ENCODE results near the gene DSC1. TPM values are rescaled to one million over a fixed set of nuclear protein-coding genes. Genes with fewer than 3 reads are reported as not detected.

Gene DSC1
- total RNA-seq, 1 experiment from 2014 or later: not detected

- H3K27ac Mint-ChIP-seq: no peak overlapping the region
- H3K4me1 Mint-ChIP-seq: peaks cover 11% of the 10 kb centered on the region
- POLR2A ChIA-PET: no interaction called here
- H3K27me3 Mint-ChIP-seq (ENCODE audit: low read depth): no peaks in the 10 kb centered on the region
- no peaks in the 10 kb centered on the region for H3K9me3 Mint-ChIP-seq
- TF ChIP-seq ETV6 (CRISPR knock-in tag; IDR thresholded peaks at IDR 0.05) (no peak), NR2C2 (CRISPR knock-in tag; IDR thresholded peaks at IDR 0.05) (no peak), ELF4 (CRISPR knock-in tag; IDR thresholded peaks at IDR 0.05; ENCODE audit: low read depth) (no peak), ZNF121 (CRISPR knock-in tag; IDR thresholded peaks at IDR 0.05) (no peak), GRHL2 (CRISPR knock-in tag; IDR thresholded peaks at IDR 0.05; ENCODE audit: insufficient replicate concordance, severe bottlenecking) (no peak), ATF2 (CRISPR knock-in tag; IDR thresholded peaks at IDR 0.05; ENCODE audit: borderline replicate concordance, low read depth) (no peak)
- TF ChIP-seq, protein P1, sequence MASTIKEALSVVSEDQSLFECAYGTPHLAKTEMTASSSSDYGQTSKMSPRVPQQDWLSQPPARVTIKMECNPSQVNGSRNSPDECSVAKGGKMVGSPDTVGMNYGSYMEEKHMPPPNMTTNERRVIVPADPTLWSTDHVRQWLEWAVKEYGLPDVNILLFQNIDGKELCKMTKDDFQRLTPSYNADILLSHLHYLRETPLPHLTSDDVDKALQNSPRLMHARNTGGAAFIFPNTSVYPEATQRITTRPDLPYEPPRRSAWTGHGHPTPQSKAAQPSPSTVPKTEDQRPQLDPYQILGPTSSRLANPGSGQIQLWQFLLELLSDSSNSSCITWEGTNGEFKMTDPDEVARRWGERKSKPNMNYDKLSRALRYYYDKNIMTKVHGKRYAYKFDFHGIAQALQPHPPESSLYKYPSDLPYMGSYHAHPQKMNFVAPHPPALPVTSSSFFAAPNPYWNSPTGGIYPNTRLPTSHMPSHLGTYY (CRISPR knock-in tag; IDR thresholded peaks at IDR 0.05): no peak
- H3K4me3 Mint-ChIP-seq: no peak overlapping the region
- ATAC-seq (no peak), DNase-seq (ENCODE audit: low spot score) (no peak)
- H3K36me3 Mint-ChIP-seq: no peaks in the 10 kb centered on the region
- CTCF ChIA-PET: no interaction called here
Measured at GRCh38 chr18:31154181-31154580, 8.5 kb downstream of the DSC1 start.

DNA sequence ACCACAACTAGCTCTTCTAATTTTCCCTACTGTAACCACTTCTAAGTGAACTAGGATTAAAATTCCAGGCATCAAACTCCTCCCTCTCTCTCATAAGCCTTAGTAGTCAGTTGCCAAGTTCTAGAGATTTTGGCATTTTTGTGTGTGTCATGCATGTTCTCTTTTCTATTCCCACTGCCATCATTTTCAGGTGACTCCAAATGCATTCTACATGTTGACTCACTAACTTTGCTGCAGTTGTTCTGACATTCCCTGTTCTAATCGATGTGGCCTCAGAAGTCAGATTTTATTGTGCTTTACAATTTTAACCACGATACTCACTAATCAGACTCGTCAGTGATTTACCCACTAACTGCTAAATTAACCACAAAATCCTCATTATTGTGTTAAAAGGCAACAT lies 13.3 kb downstream of the DSC1 start:
- no peak overlapping the region for H3K4me3 Mint-ChIP-seq
- H3K27me3 Mint-ChIP-seq (ENCODE audit: low read depth): no peaks in the 10 kb centered on the region
- no peaks in the 10 kb centered on the region for H3K4me1 Mint-ChIP-seq
- ChIA-PET POLR2A (no interaction called here), CTCF (no interaction called here)
- peaks cover 7% of the 10 kb centered on the region for H3K9me3 Mint-ChIP-seq
- no peak overlapping the region for H3K27ac Mint-ChIP-seq
- no peaks in the 10 kb centered on the region for H3K36me3 Mint-ChIP-seq
- ATAC-seq (no peak), DNase-seq (ENCODE audit: low spot score) (no peak)
- TF ChIP-seq GRHL2 (CRISPR knock-in tag; IDR thresholded peaks at IDR 0.05; ENCODE audit: insufficient replicate concordance, severe bottlenecking) (no peak), JUN (CRISPR knock-in tag; IDR thresholded peaks at IDR 0.05) (no peak), ZNF317 (CRISPR knock-in tag; IDR thresholded peaks at IDR 0.05; ENCODE audit: borderline replicate concordance, low read depth) (no peak), MXD4 (CRISPR knock-in tag; IDR thresholded peaks at IDR 0.05; ENCODE audit: borderline replicate concordance) (no peak), ZNF219 (CRISPR knock-in tag; IDR thresholded peaks at IDR 0.05; ENCODE audit: borderline replicate concordance) (no peak), TEAD4 (CRISPR knock-in tag; IDR thresholded peaks at IDR 0.05) (no peak), SMAD3 (CRISPR knock-in tag; IDR thresholded peaks at IDR 0.05; ENCODE audit: borderline replicate concordance) (no peak)
- TF ChIP-seq, protein P2, sequence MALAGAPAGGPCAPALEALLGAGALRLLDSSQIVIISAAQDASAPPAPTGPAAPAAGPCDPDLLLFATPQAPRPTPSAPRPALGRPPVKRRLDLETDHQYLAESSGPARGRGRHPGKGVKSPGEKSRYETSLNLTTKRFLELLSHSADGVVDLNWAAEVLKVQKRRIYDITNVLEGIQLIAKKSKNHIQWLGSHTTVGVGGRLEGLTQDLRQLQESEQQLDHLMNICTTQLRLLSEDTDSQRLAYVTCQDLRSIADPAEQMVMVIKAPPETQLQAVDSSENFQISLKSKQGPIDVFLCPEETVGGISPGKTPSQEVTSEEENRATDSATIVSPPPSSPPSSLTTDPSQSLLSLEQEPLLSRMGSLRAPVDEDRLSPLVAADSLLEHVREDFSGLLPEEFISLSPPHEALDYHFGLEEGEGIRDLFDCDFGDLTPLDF (CRISPR knock-in tag; IDR thresholded peaks at IDR 0.05): no peak
- TF ChIP-seq, protein P1 (CRISPR knock-in tag; IDR thresholded peaks at IDR 0.05): no peak

GRCh38 chr18:31148600-31148999 lies 14.1 kb downstream of the DSC1 start:
- CTCF ChIA-PET: no interaction called here
- ATAC-seq (no peak), DNase-seq (ENCODE audit: low spot score) (no peak)
- Mint-ChIP-seq H3K9me3 (peaks cover 7% of the 10 kb centered on the region), H3K27ac (no peak overlapping the region), H3K27me3 (ENCODE audit: low read depth) (no peaks in the 10 kb centered on the region), H3K4me3 (no peak overlapping the region), H3K4me1 (no peaks in the 10 kb centered on the region), H3K36me3 (no peaks in the 10 kb centered on the region)
- POLR2A ChIA-PET: no interaction called here
- no peak for TF ChIP-seq ZNF219 (CRISPR knock-in tag; IDR thresholded peaks at IDR 0.05; ENCODE audit: borderline replicate concordance)
- TF ChIP-seq, protein P3, sequence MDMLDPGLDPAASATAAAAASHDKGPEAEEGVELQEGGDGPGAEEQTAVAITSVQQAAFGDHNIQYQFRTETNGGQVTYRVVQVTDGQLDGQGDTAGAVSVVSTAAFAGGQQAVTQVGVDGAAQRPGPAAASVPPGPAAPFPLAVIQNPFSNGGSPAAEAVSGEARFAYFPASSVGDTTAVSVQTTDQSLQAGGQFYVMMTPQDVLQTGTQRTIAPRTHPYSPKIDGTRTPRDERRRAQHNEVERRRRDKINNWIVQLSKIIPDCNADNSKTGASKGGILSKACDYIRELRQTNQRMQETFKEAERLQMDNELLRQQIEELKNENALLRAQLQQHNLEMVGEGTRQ (CRISPR knock-in tag; IDR thresholded peaks at IDR 0.05): no peak
- no peak for TF ChIP-seq OVOL2 (CRISPR knock-in tag; IDR thresholded peaks at IDR 0.05; ENCODE audit: borderline replicate concordance)
- TF ChIP-seq, protein P4, sequence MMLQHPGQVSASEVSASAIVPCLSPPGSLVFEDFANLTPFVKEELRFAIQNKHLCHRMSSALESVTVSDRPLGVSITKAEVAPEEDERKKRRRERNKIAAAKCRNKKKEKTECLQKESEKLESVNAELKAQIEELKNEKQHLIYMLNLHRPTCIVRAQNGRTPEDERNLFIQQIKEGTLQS (CRISPR knock-in tag; conservative IDR thresholded peaks at IDR 0.05): no peak
- no peak for TF ChIP-seq RELA (CRISPR knock-in tag; IDR thresholded peaks at IDR 0.05; ENCODE audit: borderline replicate concordance)
- TF ChIP-seq, protein P5, sequence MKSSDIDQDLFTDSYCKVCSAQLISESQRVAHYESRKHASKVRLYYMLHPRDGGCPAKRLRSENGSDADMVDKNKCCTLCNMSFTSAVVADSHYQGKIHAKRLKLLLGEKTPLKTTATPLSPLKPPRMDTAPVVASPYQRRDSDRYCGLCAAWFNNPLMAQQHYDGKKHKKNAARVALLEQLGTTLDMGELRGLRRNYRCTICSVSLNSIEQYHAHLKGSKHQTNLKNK (CRISPR knock-in tag; IDR thresholded peaks at IDR 0.05): no peak
- TF ChIP-seq, protein P2 (CRISPR knock-in tag; IDR thresholded peaks at IDR 0.05): no peak
- TF ChIP-seq NFYB (CRISPR knock-in tag; conservative IDR thresholded peaks at IDR 0.05; ENCODE audit: low read depth): no peak
- no peak for TF ChIP-seq ELF4 (CRISPR knock-in tag; IDR thresholded peaks at IDR 0.05; ENCODE audit: low read depth)
- TF ChIP-seq GABPB1 (CRISPR knock-in tag; IDR thresholded peaks at IDR 0.05): no peak
- no peak for TF ChIP-seq SMAD3 (CRISPR knock-in tag; IDR thresholded peaks at IDR 0.05; ENCODE audit: borderline replicate concordance)
- TF ChIP-seq SP1 (CRISPR knock-in tag; conservative IDR thresholded peaks at IDR 0.05): no peak
- TF ChIP-seq EMX1 (CRISPR knock-in tag; IDR thresholded peaks at IDR 0.05): no peak
- TF ChIP-seq FOXJ3 (CRISPR knock-in tag; IDR thresholded peaks at IDR 0.05; ENCODE audit: borderline replicate concordance): no peak
